Measurements from ENCODE around the gene CRYGD. TPM values are rescaled to one million over a fixed set of nuclear protein-coding genes. Genes with fewer than 3 reads are reported as not detected.
"Not testable (repeated sequence)": the region's sequence is repeated elsewhere in the genome, so short reads cannot be mapped to it uniquely, and the experiment has no call there.

CRYGD gene
- total RNA-seq, 2 experiments from 2014 or later: not detected

GRCh38 chr2:208142925-208143799 is 18.8 kb upstream of the CRYGD start:
- DNase-seq: no peak
- no peaks in the 10 kb centered on the region for H3K27me3 Mint-ChIP-seq
- H3K4me3 Mint-ChIP-seq: no peak overlapping the region
- H3K36me3 Mint-ChIP-seq: no peaks in the 10 kb centered on the region
- H3K27ac Mint-ChIP-seq: no peak overlapping the region
- ChIA-PET CTCF (no interaction called here), POLR2A (no interaction called here)
- intact Hi-C loops (cut with micrococcal nuclease): no loop called here
- no peaks in the 10 kb centered on the region for H3K4me1 Mint-ChIP-seq (ENCODE audit: low read depth)
- peaks cover 2% of the 10 kb centered on the region for H3K9me3 Mint-ChIP-seq

- H3K27me3 Mint-ChIP-seq: no peaks in the 10 kb centered on the region
- no peak overlapping the region for H3K27ac Mint-ChIP-seq
- no peak for DNase-seq
- CTCF ChIA-PET: interaction anchor here (0.6 kb wide), 1 partner anchor 32 kb away, joined by 6 read pairs; no protein-coding TSS in a partner anchor
- no peaks in the 10 kb centered on the region for H3K36me3 Mint-ChIP-seq
- POLR2A ChIA-PET: no interaction called here
- intact Hi-C loops (cut with micrococcal nuclease): no loop called here
- H3K4me3 Mint-ChIP-seq: no peak overlapping the region
- no peaks in the 10 kb centered on the region for H3K4me1 Mint-ChIP-seq (ENCODE audit: low read depth)
- H3K9me3 Mint-ChIP-seq: peaks cover 2% of the 10 kb centered on the region
These were observed 18.1 kb upstream of the CRYGD start for GRCh38 chr2:208142240-208142924.

- no peak overlapping the region for H3K4me3 Mint-ChIP-seq
- POLR2A ChIA-PET: no interaction called here
- CTCF ChIA-PET: interaction anchor here (0.6 kb wide), 1 partner anchor 1544 kb away, joined by 3 read pairs; no protein-coding TSS in a partner anchor
- H3K4me1 Mint-ChIP-seq (ENCODE audit: low read depth): peaks cover 5% of the 10 kb centered on the region
- no peak overlapping the region for H3K27ac Mint-ChIP-seq
- no peak for DNase-seq
- intact Hi-C loops (cut with micrococcal nuclease): no loop called here
- H3K9me3 Mint-ChIP-seq: peaks cover 2% of the 10 kb centered on the region
- H3K27me3 Mint-ChIP-seq: no peaks in the 10 kb centered on the region
- H3K36me3 Mint-ChIP-seq: no peaks in the 10 kb centered on the region
These were observed 15.1 kb upstream of the CRYGD start for GRCh38 chr2:208139447-208139846.

- DNase-seq; H3K36me3 Mint-ChIP-seq; H3K9me3 Mint-ChIP-seq; intact Hi-C loops (cut with micrococcal nuclease); H3K27me3 Mint-ChIP-seq; CTCF ChIA-PET; H3K4me1 Mint-ChIP-seq (ENCODE audit: low read depth); H3K27ac Mint-ChIP-seq; POLR2A ChIA-PET; H3K4me3 Mint-ChIP-seq: not testable (repeated sequence)
These were observed 14.0 kb upstream of the CRYGD start for GRCh38 chr2:208138334-208138733.

GRCh38 chr2:208136716-208137094 is 12.4 kb upstream of the CRYGD start:
- Mint-ChIP-seq H3K4me1 (ENCODE audit: low read depth) (peaks cover 5% of the 10 kb centered on the region), H3K4me3 (no peak overlapping the region), H3K27me3 (peaks cover 2% of the 10 kb centered on the region), H3K9me3 (peaks cover 2% of the 10 kb centered on the region), H3K36me3 (no peaks in the 10 kb centered on the region), H3K27ac (no peak overlapping the region)
- POLR2A ChIA-PET: no interaction called here
- no peak for DNase-seq
- CTCF ChIA-PET: no interaction called here
- intact Hi-C loops (cut with micrococcal nuclease): no loop called here

GRCh38 chr2:208135794-208136715 is 11.7 kb upstream of the CRYGD start:
- H3K4me3 Mint-ChIP-seq: no peak overlapping the region
- no peak overlapping the region for H3K27ac Mint-ChIP-seq
- no peak for DNase-seq
- CTCF ChIA-PET: no interaction called here
- no peaks in the 10 kb centered on the region for H3K36me3 Mint-ChIP-seq
- H3K9me3 Mint-ChIP-seq: peaks cover 2% of the 10 kb centered on the region
- H3K27me3 Mint-ChIP-seq: peaks cover 2% of the 10 kb centered on the region
- H3K4me1 Mint-ChIP-seq (ENCODE audit: low read depth): peaks cover 5% of the 10 kb centered on the region
- intact Hi-C loops (cut with micrococcal nuclease): no loop called here
- POLR2A ChIA-PET: no interaction called here

- DNase-seq: peak; percentile 16
- Mint-ChIP-seq H3K27ac (no peak overlapping the region), H3K4me3 (no peak overlapping the region), H3K4me1 (ENCODE audit: low read depth) (peaks cover 5% of the 10 kb centered on the region), H3K36me3 (no peaks in the 10 kb centered on the region), H3K27me3 (peaks cover 2% of the 10 kb centered on the region), H3K9me3 (peaks cover 2% of the 10 kb centered on the region)
- ChIA-PET POLR2A (no interaction called here), CTCF (no interaction called here)
- intact Hi-C loops (cut with micrococcal nuclease): no loop called here
These were observed 10.7 kb upstream of the CRYGD start for GRCh38 chr2:208134928-208135586.

GRCh38 chr2:208130712-208131110 is 6.4 kb upstream of the CRYGD start:
- Mint-ChIP-seq H3K4me1 (ENCODE audit: low read depth) (peaks cover 5% of the 10 kb centered on the region), H3K27me3 (peaks cover 7% of the 10 kb centered on the region), H3K9me3 (no peaks in the 10 kb centered on the region), H3K4me3 (no peak overlapping the region), H3K27ac (no peak overlapping the region), H3K36me3 (no peaks in the 10 kb centered on the region)
- intact Hi-C loops (cut with micrococcal nuclease): no loop called here
- ChIA-PET POLR2A (no interaction called here), CTCF (no interaction called here)
- no peak for DNase-seq

GRCh38 chr2:208129744-208130711 is 5.7 kb upstream of the CRYGD start, which contains the start of gene CRYGC:
Gene CRYGC (minus strand): TSS chr2:208129828. CDS start chr2:208129792, 36 bp downstream.
- Mint-ChIP-seq H3K27ac (no peak within 1 kb of the TSS), H3K4me3 (no peak within 1 kb of the TSS), H3K36me3 (no peaks in the 10 kb centered on the region), H3K9me3 (no peaks in the 10 kb centered on the region), H3K4me1 (ENCODE audit: low read depth) (peaks cover 2% of the 10 kb centered on the region), H3K27me3 (peaks cover 13% of the 10 kb centered on the region)
- DNase-seq: no peak
- intact Hi-C loops (cut with micrococcal nuclease): no loop called here
- ChIA-PET CTCF (no interaction called here), POLR2A (no interaction called here)

GRCh38 chr2:208128136-208128535 is 3.8 kb upstream of the CRYGD start:
- H3K4me3 Mint-ChIP-seq: no peak overlapping the region
- CTCF ChIA-PET: no interaction called here
- H3K36me3 Mint-ChIP-seq: no peaks in the 10 kb centered on the region
- H3K27me3 Mint-ChIP-seq: peaks cover 23% of the 10 kb centered on the region
- H3K9me3 Mint-ChIP-seq: no peaks in the 10 kb centered on the region
- DNase-seq: no peak
- POLR2A ChIA-PET: no interaction called here
- H3K4me1 Mint-ChIP-seq (ENCODE audit: low read depth): peaks cover 6% of the 10 kb centered on the region
- no peak overlapping the region for H3K27ac Mint-ChIP-seq
- intact Hi-C loops (cut with micrococcal nuclease): no loop called here

GRCh38 chr2:208127090-208127489 is 2.8 kb upstream of the CRYGD start:
- peaks cover 22% of the 10 kb centered on the region for H3K27me3 Mint-ChIP-seq
- ChIA-PET POLR2A (no interaction called here), CTCF (no interaction called here)
- no peaks in the 10 kb centered on the region for H3K9me3 Mint-ChIP-seq
- no peak overlapping the region for H3K27ac Mint-ChIP-seq
- intact Hi-C loops (cut with micrococcal nuclease): no loop called here
- H3K36me3 Mint-ChIP-seq: no peaks in the 10 kb centered on the region
- H3K4me1 Mint-ChIP-seq (ENCODE audit: low read depth): peaks cover 6% of the 10 kb centered on the region
- DNase-seq: no peak
- no peak overlapping the region for H3K4me3 Mint-ChIP-seq
